GM23338 (cell line): Measurements from ENCODE around the gene SYT14.

Source experiments
- EZH2 ChIP-seq: fragments of 200-600 bp; sonication (generic); IDR thresholded peaks from one replicate; pipeline ENCODE4 v1.8.0; 2017; ENCODE audit warnings: antibody characterized with exemption, mild to moderate bottlenecking, low read depth; ENCODE audit not compliant: unreplicated experiment
- EZH2phosphoT487 ChIP-seq: fragments of 200-600 bp; sonication (generic); IDR thresholded peaks from one replicate; pipeline ENCODE4 v1.8.1; 2018; ENCODE audit warnings: antibody characterized with exemption; ENCODE audit not compliant: unreplicated experiment
- JUNB ChIP-seq: IDR thresholded peaks from one replicate; pipeline ENCODE4 v1.6.1; 2016; ENCODE audit warnings: antibody characterized with exemption; ENCODE audit not compliant: unreplicated experiment
- POLR2AphosphoS5 ChIP-seq: IDR thresholded peaks from 2 replicates; pipeline ENCODE4 v1.6.1; 2016; ENCODE audit warnings: antibody characterized with exemption, low read depth
- TF ChIP-seq, protein P1 (sequence below), 2 experiments: fragments of 200-600 bp in 1 of 2; sonication (generic) in 1 of 2; conservative IDR thresholded peaks; 2 replicates each; pipeline versions ENCODE4 v1.5.1 to v1.6.1; 2016 to 2017; ENCODE audit warnings: antibody characterized with exemption in 2 of 2, low read depth in 2 of 2, mild to moderate bottlenecking in 2 of 2, moderate library complexity in 1 of 2
- TF ChIP-seq, protein P2 (sequence below): IDR thresholded peaks from one replicate; pipeline ENCODE4 v1.6.1; 2018; ENCODE audit warnings: antibody characterized with exemption; ENCODE audit not compliant: unreplicated experiment

DNA sequence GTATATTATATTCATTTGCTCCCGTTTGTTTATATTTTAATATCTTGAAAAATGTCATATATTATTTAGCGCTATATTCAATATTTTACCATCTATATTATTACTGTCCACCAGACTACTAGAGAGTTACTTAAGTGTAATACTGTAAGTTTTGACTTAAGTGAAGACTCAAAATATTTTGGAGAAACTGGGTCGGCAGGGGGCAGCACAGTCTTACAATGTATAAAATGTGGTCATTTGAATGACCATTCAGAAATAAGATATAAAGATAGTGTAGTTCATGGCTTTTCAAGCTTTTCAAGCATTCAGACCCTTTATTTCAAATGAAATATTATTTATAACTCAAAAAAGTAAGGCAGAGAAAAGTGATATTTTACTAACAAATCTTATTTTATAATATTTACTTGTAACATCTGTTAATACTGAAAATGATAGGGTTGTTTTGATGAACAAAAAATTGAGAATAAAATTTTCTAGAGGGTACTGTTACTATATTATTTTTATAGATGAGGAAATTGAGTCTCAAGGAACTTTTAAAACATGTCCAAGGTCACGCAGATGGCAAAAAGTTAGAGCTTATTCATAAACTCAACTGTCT is 205.5 kb downstream of the SYT14 start:
- TF ChIP-seq JUNB (no peak), EZH2phosphoT487 (no peak), POLR2AphosphoS5 (no peak), EZH2 (no peak)
- TF ChIP-seq, protein P1, sequence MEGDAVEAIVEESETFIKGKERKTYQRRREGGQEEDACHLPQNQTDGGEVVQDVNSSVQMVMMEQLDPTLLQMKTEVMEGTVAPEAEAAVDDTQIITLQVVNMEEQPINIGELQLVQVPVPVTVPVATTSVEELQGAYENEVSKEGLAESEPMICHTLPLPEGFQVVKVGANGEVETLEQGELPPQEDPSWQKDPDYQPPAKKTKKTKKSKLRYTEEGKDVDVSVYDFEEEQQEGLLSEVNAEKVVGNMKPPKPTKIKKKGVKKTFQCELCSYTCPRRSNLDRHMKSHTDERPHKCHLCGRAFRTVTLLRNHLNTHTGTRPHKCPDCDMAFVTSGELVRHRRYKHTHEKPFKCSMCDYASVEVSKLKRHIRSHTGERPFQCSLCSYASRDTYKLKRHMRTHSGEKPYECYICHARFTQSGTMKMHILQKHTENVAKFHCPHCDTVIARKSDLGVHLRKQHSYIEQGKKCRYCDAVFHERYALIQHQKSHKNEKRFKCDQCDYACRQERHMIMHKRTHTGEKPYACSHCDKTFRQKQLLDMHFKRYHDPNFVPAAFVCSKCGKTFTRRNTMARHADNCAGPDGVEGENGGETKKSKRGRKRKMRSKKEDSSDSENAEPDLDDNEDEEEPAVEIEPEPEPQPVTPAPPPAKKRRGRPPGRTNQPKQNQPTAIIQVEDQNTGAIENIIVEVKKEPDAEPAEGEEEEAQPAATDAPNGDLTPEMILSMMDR (conservative IDR thresholded peaks at IDR 0.05; ENCODE audit: low read depth in 2 of 2): peak; percentile 58 to 79
- TF ChIP-seq, protein P2, sequence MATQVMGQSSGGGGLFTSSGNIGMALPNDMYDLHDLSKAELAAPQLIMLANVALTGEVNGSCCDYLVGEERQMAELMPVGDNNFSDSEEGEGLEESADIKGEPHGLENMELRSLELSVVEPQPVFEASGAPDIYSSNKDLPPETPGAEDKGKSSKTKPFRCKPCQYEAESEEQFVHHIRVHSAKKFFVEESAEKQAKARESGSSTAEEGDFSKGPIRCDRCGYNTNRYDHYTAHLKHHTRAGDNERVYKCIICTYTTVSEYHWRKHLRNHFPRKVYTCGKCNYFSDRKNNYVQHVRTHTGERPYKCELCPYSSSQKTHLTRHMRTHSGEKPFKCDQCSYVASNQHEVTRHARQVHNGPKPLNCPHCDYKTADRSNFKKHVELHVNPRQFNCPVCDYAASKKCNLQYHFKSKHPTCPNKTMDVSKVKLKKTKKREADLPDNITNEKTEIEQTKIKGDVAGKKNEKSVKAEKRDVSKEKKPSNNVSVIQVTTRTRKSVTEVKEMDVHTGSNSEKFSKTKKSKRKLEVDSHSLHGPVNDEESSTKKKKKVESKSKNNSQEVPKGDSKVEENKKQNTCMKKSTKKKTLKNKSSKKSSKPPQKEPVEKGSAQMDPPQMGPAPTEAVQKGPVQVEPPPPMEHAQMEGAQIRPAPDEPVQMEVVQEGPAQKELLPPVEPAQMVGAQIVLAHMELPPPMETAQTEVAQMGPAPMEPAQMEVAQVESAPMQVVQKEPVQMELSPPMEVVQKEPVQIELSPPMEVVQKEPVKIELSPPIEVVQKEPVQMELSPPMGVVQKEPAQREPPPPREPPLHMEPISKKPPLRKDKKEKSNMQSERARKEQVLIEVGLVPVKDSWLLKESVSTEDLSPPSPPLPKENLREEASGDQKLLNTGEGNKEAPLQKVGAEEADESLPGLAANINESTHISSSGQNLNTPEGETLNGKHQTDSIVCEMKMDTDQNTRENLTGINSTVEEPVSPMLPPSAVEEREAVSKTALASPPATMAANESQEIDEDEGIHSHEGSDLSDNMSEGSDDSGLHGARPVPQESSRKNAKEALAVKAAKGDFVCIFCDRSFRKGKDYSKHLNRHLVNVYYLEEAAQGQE: no peak
